IMR-90 (cell line): Measurements from ENCODE around the gene FCMR.

ENCODE experiments used
- POLR2A ChIP-seq: IDR thresholded peaks from 2 replicates; pipeline ENCODE4 v1.6.1; 2012; ENCODE audit warnings: mild to moderate bottlenecking, low read depth, low read length
- RAD21 ChIP-seq: IDR thresholded peaks from 2 replicates; pipeline ENCODE4 v1.6.1; 2012; ENCODE audit warnings: low read length, improper control_type of control experiment
- SMC3 ChIP-seq: fragments of 150-350 bp; IDR thresholded peaks from 2 replicates; pipeline ENCODE4 v1.6.1; 2016; ENCODE audit warnings: low read depth, mild to moderate bottlenecking, antibody characterized with exemption, low read length, moderate library complexity
- USF2 ChIP-seq: fragments of 150-350 bp; IDR thresholded peaks from 2 replicates; pipeline ENCODE4 v1.6.1; 2017; ENCODE audit warnings: mild to moderate bottlenecking, antibody characterized with exemption, low read length, low read depth
- TF ChIP-seq, protein P1 (sequence below): conservative IDR thresholded peaks from 2 replicates; pipeline ENCODE4 v1.5.1; 2012; ENCODE audit warnings: mild to moderate bottlenecking, low read depth, low read length, improper control_type of control experiment
- TF ChIP-seq, protein P2 (sequence below): fragments of 150-350 bp; IDR thresholded peaks from 2 replicates; pipeline ENCODE4 v1.6.1; 2016; ENCODE audit warnings: low read depth, mild to moderate bottlenecking, low read length, moderate library complexity, borderline replicate concordance

- TF ChIP-seq RAD21: peak; percentile 74
- TF ChIP-seq POLR2A: no peak
- TF ChIP-seq, protein P1, sequence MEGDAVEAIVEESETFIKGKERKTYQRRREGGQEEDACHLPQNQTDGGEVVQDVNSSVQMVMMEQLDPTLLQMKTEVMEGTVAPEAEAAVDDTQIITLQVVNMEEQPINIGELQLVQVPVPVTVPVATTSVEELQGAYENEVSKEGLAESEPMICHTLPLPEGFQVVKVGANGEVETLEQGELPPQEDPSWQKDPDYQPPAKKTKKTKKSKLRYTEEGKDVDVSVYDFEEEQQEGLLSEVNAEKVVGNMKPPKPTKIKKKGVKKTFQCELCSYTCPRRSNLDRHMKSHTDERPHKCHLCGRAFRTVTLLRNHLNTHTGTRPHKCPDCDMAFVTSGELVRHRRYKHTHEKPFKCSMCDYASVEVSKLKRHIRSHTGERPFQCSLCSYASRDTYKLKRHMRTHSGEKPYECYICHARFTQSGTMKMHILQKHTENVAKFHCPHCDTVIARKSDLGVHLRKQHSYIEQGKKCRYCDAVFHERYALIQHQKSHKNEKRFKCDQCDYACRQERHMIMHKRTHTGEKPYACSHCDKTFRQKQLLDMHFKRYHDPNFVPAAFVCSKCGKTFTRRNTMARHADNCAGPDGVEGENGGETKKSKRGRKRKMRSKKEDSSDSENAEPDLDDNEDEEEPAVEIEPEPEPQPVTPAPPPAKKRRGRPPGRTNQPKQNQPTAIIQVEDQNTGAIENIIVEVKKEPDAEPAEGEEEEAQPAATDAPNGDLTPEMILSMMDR: peak; percentile 87
- peak; percentile 88 for TF ChIP-seq SMC3
- TF ChIP-seq, protein P2, sequence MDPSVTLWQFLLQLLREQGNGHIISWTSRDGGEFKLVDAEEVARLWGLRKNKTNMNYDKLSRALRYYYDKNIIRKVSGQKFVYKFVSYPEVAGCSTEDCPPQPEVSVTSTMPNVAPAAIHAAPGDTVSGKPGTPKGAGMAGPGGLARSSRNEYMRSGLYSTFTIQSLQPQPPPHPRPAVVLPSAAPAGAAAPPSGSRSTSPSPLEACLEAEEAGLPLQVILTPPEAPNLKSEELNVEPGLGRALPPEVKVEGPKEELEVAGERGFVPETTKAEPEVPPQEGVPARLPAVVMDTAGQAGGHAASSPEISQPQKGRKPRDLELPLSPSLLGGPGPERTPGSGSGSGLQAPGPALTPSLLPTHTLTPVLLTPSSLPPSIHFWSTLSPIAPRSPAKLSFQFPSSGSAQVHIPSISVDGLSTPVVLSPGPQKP: no peak
- TF ChIP-seq USF2: no peak
Measured at GRCh38 chr1:206864939-206865671, 56.6 kb downstream of the FCMR start, which contains the start of gene IL20.
